Suppressor macrophage treated with lipopolysaccharide for 1 hour (primary cell): ENCODE measurements around the gene RASSF3.
"Not testable (repeated sequence)": the region's sequence is repeated elsewhere in the genome, so short reads cannot be mapped to it uniquely, and the experiment has no call there.

Source experiments
- DNase-seq, 3 donors: peaks; one replicate each; pipeline ENCODE4 v3.0.0-alpha.2; 2020 to 2022

The RASSF3 gene

GRCh38 chr12:64598831-64599230 is 11.5 kb upstream of the RASSF3 start:
- DNase-seq = no peak

GRCh38 chr12:64600164-64600561 is 10.1 kb upstream of the RASSF3 start:
- no peak for DNase-seq

- DNase-seq = no peak
Observed at GRCh38 chr12:64603183-64603841, 7.0 kb upstream of the RASSF3 start.

GRCh38 chr12:64608901-64609535 is 1.3 kb upstream of the RASSF3 start:
- peak; percentile 40 to 55 (median 48) for DNase-seq

- DNase-seq = no peak
Observed at GRCh38 chr12:64609536-64610078, 688 bp upstream of the RASSF3 start.

GRCh38 chr12:64610660-64611340 is 505 bp downstream of the RASSF3 start:
- DNase-seq = peak; percentile 95 to 98 (median 96)

- peak; percentile 41 to 66 (median 59) for DNase-seq
Observed at GRCh38 chr12:64611341-64612284, 1.3 kb downstream of the RASSF3 start.

- DNase-seq = no peak
Observed at GRCh38 chr12:64612843-64613242, 2.5 kb downstream of the RASSF3 start.

GRCh38 chr12:64613775-64614398 is 3.6 kb downstream of the RASSF3 start:
- not testable (repeated sequence) for DNase-seq

- DNase-seq = no peak
Observed at GRCh38 chr12:64616201-64616600, 5.9 kb downstream of the RASSF3 start.

- peak; percentile 81 to 96 (median 93) for DNase-seq
Observed at GRCh38 chr12:64618953-64619590, 8.8 kb downstream of the RASSF3 start.

GRCh38 chr12:64621257-64621942 is 11.1 kb downstream of the RASSF3 start:
- DNase-seq = peak; percentile 77 to 93 (median 88)

- no peak for DNase-seq
Observed at GRCh38 chr12:64624035-64624434, 13.7 kb downstream of the RASSF3 start.

GRCh38 chr12:64625243-64626077 is 15.2 kb downstream of the RASSF3 start:
- DNase-seq = peak; percentile 92 to 98 (median 97)

GRCh38 chr12:64626588-64626987 is 16.3 kb downstream of the RASSF3 start:
- not testable (repeated sequence) for DNase-seq

- peak; percentile 29 to 72 (median 67) for DNase-seq
Observed at GRCh38 chr12:64627771-64628170, 17.5 kb downstream of the RASSF3 start.

- DNase-seq = peak in 1 of 3 donors; percentile 29
Observed at GRCh38 chr12:64631197-64631596, 20.9 kb downstream of the RASSF3 start.

- DNase-seq = no peak
Observed at GRCh38 chr12:64633011-64633939, 23.0 kb downstream of the RASSF3 start.

- DNase-seq = peak in 2 of 3 donors; percentile 20 to 34
Observed at GRCh38 chr12:64633940-64634337, 23.6 kb downstream of the RASSF3 start.
